Heart right ventricle (tissue), 16 donors: Measurements from ENCODE around the gene LGI2. TPM values are rescaled to one million over a fixed set of nuclear protein-coding genes. Genes with fewer than 3 reads are reported as not detected.

ENCODE experiments used
- ATAC-seq, 8 donors: fragments of 200-7000 bp; cut with Tn5 transposase; one replicate each; pipeline ENCODE4 v1.9.1; 2020; ENCODE audit warnings: mild to moderate bottlenecking in 8 of 8, moderate library complexity in 8 of 8, moderate number of reproducible peaks in 1 of 8
- DNase-seq, 2 donors: peaks; one replicate each; pipeline ENCODE4 v3.0.0-alpha.2; 2020
- H3K27ac ChIP-seq, 10 donors: fragments of 200-600 bp; sonication (generic) in 2 of 10; one replicate each; pipeline versions ENCODE4 v1.5.0 to v1.8.0; 2020 to 2022; ENCODE audit warnings: mild to moderate bottlenecking in 3 of 10
- H3K27me3 ChIP-seq, 7 donors: fragments of 200-600 bp; one replicate each; pipeline ENCODE4 v1.8.0; 2021 to 2022; ENCODE audit warnings: mild to moderate bottlenecking in 2 of 7
- H3K36me3 ChIP-seq, 9 donors: fragments of 200-600 bp; sonication (generic) in 1 of 9; one replicate each; pipeline versions ENCODE4 v1.5.0 to v1.8.0; 2020 to 2022; ENCODE audit warnings: mild to moderate bottlenecking in 2 of 9
- H3K4me1 ChIP-seq, 9 donors: fragments of 200-600 bp; sonication (generic) in 1 of 9; one replicate each; pipeline versions ENCODE4 v1.5.0 to v1.8.0; 2020 to 2022; ENCODE audit warnings: mild to moderate bottlenecking in 4 of 9
- H3K4me3 ChIP-seq, 10 donors: fragments of 200-600 bp; sonication (generic) in 2 of 10; one replicate each; pipeline versions ENCODE4 v1.5.0 to v1.8.0; 2020 to 2022; ENCODE audit warnings: mild to moderate bottlenecking in 7 of 10, moderate library complexity in 2 of 10
- H3K9me3 ChIP-seq, 11 donors: fragments of 200-600 bp in 10 of 11; sonication (generic) in 2 of 11; one replicate each; pipeline versions ENCODE4 v1.5.0 to v1.8.0; 2013 to 2022; ENCODE audit warnings: mild to moderate bottlenecking in 2 of 11, control low read depth in 1 of 11, moderate library complexity in 1 of 11
- CTCF ChIP-seq, 9 donors: fragments of 200-600 bp; sonication (generic) in 2 of 9; IDR thresholded peaks; one replicate each; pipeline versions ENCODE4 v1.5.0 to v1.8.0; 2021 to 2022; ENCODE audit warnings: antibody characterized with exemption in 9 of 9, mild to moderate bottlenecking in 5 of 9, moderate library complexity in 1 of 9
- WGBS, 2 donors: extraction: QIAGEN DNeasy Blood & Tissue Kit; methylation state at CpG; one replicate each; pipeline ENCODE4 v1.1.7; 2013; ENCODE audit warnings: inconsistent platforms in 1 of 2; 5-methylcytosine and 5-hydroxymethylcytosine counted together
- intact Hi-C, 10 donors: fragments of 100-400 bp; cut with DNase I; formaldehyde crosslinking; loops; one replicate each; pipeline versions ENCODE4 v1.11.1 to v1.14.2; 2022
- polyA plus RNA-seq, 2 donors: library from polyadenylated mRNA; stranded (reverse); fragments of 200-250 nt; gene quantifications; one replicate each; pipeline ENCODE4 v1.2.3, GENCODE V29; 2013
- total RNA-seq, 10 donors: library from RNA; stranded (reverse); fragmentation: NEBNext Ultra II Directional in 3 of 10; extraction: Animal tissue kit (Norgen Biotek cat#: 25700) in 3 of 10; gene quantifications; one replicate each; pipeline versions ENCODE4 v1.2.1 to v1.2.4, GENCODE V29; 2021 to 2023
- donor health status: Arrhythmogenic right ventricular cardiomyopathy.
- donor health status: ischemic (EF 13 %, LVEDD 7.1; RV severe dilation, severe dysfunction).
- donor health status: healthy with polysubstance abuse.
- donor health status: DM: no; HTN: yes; CAD: no.
- donor health status: DM: no; HTN: no; CAD: no.
- donor health status: ischemic (EF 25% LVEDD 6.9; RV normal size, moderate dysfunction).
- donor health status: ischemic (EF 25% LVEDD 5.7; RV mildly dilated, moderate dysfunction).
- donor health status: healthy.
- donor health status: DM: yes; HTN: yes; CAD: no.
- donor health status: Ischemic cardiomyopathy.
- donor health status: ischemic (EF 35%, LVEDD 5.7; RV mildly dilated, moderate dysfunction).
- donor health status: nonischemic (EF 11% LVEDD 7.7; RV severe dilation, severe dysfunction).
- donor health status: DM: yes; HTN: yes; CAD: no.
- donor health status: PGD.
- donor health status: ischemic (EF 29% LVEDD 5.4; RV normal size, mild dysfunction).
- donor health status: nonischemic (EF 23%, LVEDD 6.1; RV moderate dilation, normal function).

The LGI2 gene
- total and polyA plus RNA-seq, 12 donors, result 0.80 to 7.9 (median 2.1) TPM

GRCh38 chr4:24967346-24967745 lies 63.4 kb downstream of the LGI2 start:
- ATAC-seq (no peak), DNase-seq (no peak)
- 92% methylated on average over 4 of the region's 4 CpGs for WGBS, 2 donors
- H3K27ac ChIP-seq, result no peak overlapping the region
- H3K4me3 ChIP-seq, result no peak overlapping the region
- peaks cover 0 to 9% (median 6%) of the 10 kb centered on the region in 9 donors for H3K4me1 ChIP-seq
- no peaks in the 10 kb centered on the region for H3K27me3 ChIP-seq
- no peak for TF ChIP-seq CTCF (IDR thresholded peaks at IDR 0.05)
- peaks cover 0 to 27% (median 0%) of the 10 kb centered on the region in 11 donors for H3K9me3 ChIP-seq
- H3K36me3 ChIP-seq, result no peaks in the 10 kb centered on the region
- intact Hi-C loops, result no loop called here

- intact Hi-C loops, result no loop called here
- WGBS, 2 donors, result 77 to 84% methylated on average over 7 of the region's 7 CpGs
These were observed 64.7 kb downstream of the LGI2 start for GRCh38 chr4:24966076-24966475.

GRCh38 chr4:24965627-24966026 lies 65.1 kb downstream of the LGI2 start:
- Histone ChIP-seq H3K4me1 (no peaks in the 10 kb centered on the region), H3K9me3 (peaks cover 0 to 27% (median 0%) of the 10 kb centered on the region in 11 donors), H3K4me3 (no peak overlapping the region), H3K36me3 (no peaks in the 10 kb centered on the region), H3K27ac (no peak overlapping the region), H3K27me3 (no peaks in the 10 kb centered on the region)
- TF ChIP-seq CTCF (IDR thresholded peaks at IDR 0.05), result no peak
- ATAC-seq, result no peak
- WGBS, 2 donors, result 70 to 91% methylated on average over 9 of the region's 9 CpGs
- intact Hi-C loops, result no loop called here
- no peak for DNase-seq

More at GRCh38 chr4:24966076-24966475, 64.7 kb downstream of the LGI2 start:
- no peak for DNase-seq
- H3K4me1 ChIP-seq, result peaks cover 0 to 2% (median 0%) of the 10 kb centered on the region in 9 donors
- no peaks in the 10 kb centered on the region for H3K36me3 ChIP-seq
- no peaks in the 10 kb centered on the region for H3K27me3 ChIP-seq
- no peak for TF ChIP-seq CTCF (IDR thresholded peaks at IDR 0.05)
- H3K4me3 ChIP-seq, result no peak overlapping the region
- ATAC-seq, result no peak
- H3K27ac ChIP-seq, result no peak overlapping the region
- H3K9me3 ChIP-seq, result peaks cover 0 to 27% (median 0%) of the 10 kb centered on the region in 11 donors

GRCh38 chr4:24963277-24963676 lies 67.5 kb downstream of the LGI2 start:
- no peak for TF ChIP-seq CTCF (IDR thresholded peaks at IDR 0.05)
- ATAC-seq (no peak), DNase-seq (no peak)
- Histone ChIP-seq H3K27me3 (no peaks in the 10 kb centered on the region), H3K4me1 (no peaks in the 10 kb centered on the region), H3K9me3 (peaks cover 0 to 27% (median 0%) of the 10 kb centered on the region in 11 donors), H3K36me3 (no peaks in the 10 kb centered on the region), H3K4me3 (no peak overlapping the region), H3K27ac (no peak overlapping the region)
- intact Hi-C loops, result no loop called here
- 57 to 66% methylated on average over 2 of the region's 2 CpGs for WGBS, 2 donors
